SU-DHL-6 (cell line): Measurements from ENCODE around the gene TGFB1.

Experiments
- EZH2phosphoT487 ChIP-seq: fragments of 200-600 bp; sonication (generic), shearing (Covaris generic); conservative IDR thresholded peaks from 2 replicates; pipeline ENCODE4 v1.6.1; 2018; ENCODE audit warnings: mild to moderate bottlenecking, antibody characterized with exemption, low read length, moderate library complexity, mixed read lengths
- TF ChIP-seq, protein P1 (sequence below): fragments of 200-600 bp; sonication (generic); IDR thresholded peaks from one replicate; pipeline ENCODE4 v1.5.1; 2017; ENCODE audit warnings: antibody characterized with exemption, mild to moderate bottlenecking, low read length, moderate library complexity; ENCODE audit not compliant: insufficient read depth, poor library complexity, severe bottlenecking

DNA sequence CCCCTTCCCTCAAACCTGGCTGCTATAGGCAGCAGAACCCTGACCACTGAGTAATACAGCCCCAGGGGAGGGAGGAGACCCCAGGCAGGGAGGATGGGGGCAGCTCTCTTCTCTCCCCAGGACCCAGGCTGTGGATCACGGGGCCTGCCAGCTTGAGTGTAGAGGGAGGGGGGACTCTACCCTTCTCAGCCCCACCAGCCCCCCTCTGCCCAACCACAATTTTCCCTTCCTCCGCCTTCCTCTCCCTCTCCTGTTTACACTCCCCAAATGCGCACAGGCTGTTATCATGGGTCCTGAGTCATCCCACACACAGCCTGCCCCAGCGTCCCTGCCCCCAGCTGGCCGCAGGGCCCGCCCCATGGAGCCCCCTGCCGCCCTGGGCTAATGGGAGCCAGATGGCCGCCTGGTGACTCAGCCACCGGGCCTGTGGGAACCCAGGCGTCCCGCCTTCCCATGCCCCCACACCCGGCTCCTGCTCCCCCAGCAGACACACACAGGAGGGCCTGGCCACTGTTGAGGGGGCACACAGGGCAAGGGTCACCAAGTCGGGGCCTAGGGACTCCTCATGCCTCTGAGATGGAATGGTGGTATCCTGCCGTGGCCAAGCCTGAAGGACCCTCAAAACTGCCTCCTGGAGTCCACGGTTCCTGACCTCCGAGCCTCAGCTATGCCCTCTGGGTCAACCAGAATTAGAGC is 30.1 kb downstream of the TGFB1 start:
- TF ChIP-seq, protein P1, sequence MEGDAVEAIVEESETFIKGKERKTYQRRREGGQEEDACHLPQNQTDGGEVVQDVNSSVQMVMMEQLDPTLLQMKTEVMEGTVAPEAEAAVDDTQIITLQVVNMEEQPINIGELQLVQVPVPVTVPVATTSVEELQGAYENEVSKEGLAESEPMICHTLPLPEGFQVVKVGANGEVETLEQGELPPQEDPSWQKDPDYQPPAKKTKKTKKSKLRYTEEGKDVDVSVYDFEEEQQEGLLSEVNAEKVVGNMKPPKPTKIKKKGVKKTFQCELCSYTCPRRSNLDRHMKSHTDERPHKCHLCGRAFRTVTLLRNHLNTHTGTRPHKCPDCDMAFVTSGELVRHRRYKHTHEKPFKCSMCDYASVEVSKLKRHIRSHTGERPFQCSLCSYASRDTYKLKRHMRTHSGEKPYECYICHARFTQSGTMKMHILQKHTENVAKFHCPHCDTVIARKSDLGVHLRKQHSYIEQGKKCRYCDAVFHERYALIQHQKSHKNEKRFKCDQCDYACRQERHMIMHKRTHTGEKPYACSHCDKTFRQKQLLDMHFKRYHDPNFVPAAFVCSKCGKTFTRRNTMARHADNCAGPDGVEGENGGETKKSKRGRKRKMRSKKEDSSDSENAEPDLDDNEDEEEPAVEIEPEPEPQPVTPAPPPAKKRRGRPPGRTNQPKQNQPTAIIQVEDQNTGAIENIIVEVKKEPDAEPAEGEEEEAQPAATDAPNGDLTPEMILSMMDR: no peak
- no peak for TF ChIP-seq EZH2phosphoT487
